Measurements from ENCODE around the gene GLE1. TPM values are rescaled to one million over a fixed set of nuclear protein-coding genes. Genes with fewer than 3 reads are reported as not detected.

The GLE1 gene
- total RNA-seq, 1 experiment from 2014 or later: 52.3 TPM

- Histone ChIP-seq H3K4me3 (ENCODE audit: low read depth, low read length, poor library complexity, severe bottlenecking) (no peak overlapping the region), H3K36me3 (ENCODE audit: insufficient read depth, low read length, poor library complexity, severe bottlenecking) (peaks cover 76% of the 10 kb centered on the region), H3K4me1 (ENCODE audit: insufficient read depth, low read length, poor library complexity, severe bottlenecking) (peaks cover 3% of the 10 kb centered on the region), H3K27me3 (replicated peaks; ENCODE audit: insufficient read depth, low read depth, low read length, poor library complexity) (no peaks in the 10 kb centered on the region), H3K9me3 (ENCODE audit: low read depth, low read length, poor library complexity, severe bottlenecking) (no peaks in the 10 kb centered on the region), H3K27ac (ENCODE audit: low read depth, low read length, poor library complexity, severe bottlenecking) (peak overlapping the region; percentile 47)
- ChIA-PET CTCF (no interaction called here), POLR2A (ENCODE audit: low non-redundant PET) (no interaction called here)
- BruUV-seq (replicated peaks): no TSS peak
- peak; percentile 76 for DNase-seq (ENCODE audit: low spot score)
- intact Hi-C loops (cut with micrococcal nuclease; ENCODE audit: unreplicated experiment): loop anchor here (5.0 kb wide), 1 partner anchor 37 kb away; no protein-coding TSS in a partner anchor
- TF ChIP-seq EZH2 (IDR thresholded peaks at IDR 0.05; ENCODE audit: borderline replicate concordance, low read depth, low read length, poor library complexity, severe bottlenecking): no peak
- TF ChIP-seq CTCF (conservative IDR thresholded peaks at IDR 0.05; ENCODE audit: low read depth, low read length): no peak
These were observed 71.0 kb downstream of the GLE1 start for GRCh38 chr9:128575469-128575868.

- no peak for DNase-seq (ENCODE audit: low spot score)
- Histone ChIP-seq H3K27me3 (replicated peaks; ENCODE audit: insufficient read depth, low read depth, low read length, poor library complexity) (no peaks in the 10 kb centered on the region), H3K36me3 (ENCODE audit: insufficient read depth, low read length, poor library complexity, severe bottlenecking) (peaks cover 81% of the 10 kb centered on the region), H3K9me3 (ENCODE audit: low read depth, low read length, poor library complexity, severe bottlenecking) (no peaks in the 10 kb centered on the region), H3K27ac (ENCODE audit: low read depth, low read length, poor library complexity, severe bottlenecking) (peak overlapping the region; percentile 47), H3K4me1 (ENCODE audit: insufficient read depth, low read length, poor library complexity, severe bottlenecking) (peaks cover 3% of the 10 kb centered on the region), H3K4me3 (ENCODE audit: low read depth, low read length, poor library complexity, severe bottlenecking) (no peak overlapping the region)
- no TSS peak for BruUV-seq (replicated peaks)
- no peak for TF ChIP-seq CTCF (conservative IDR thresholded peaks at IDR 0.05; ENCODE audit: low read depth, low read length)
- no peak for TF ChIP-seq EZH2 (IDR thresholded peaks at IDR 0.05; ENCODE audit: borderline replicate concordance, low read depth, low read length, poor library complexity, severe bottlenecking)
- POLR2A ChIA-PET (ENCODE audit: low non-redundant PET): no interaction called here
- CTCF ChIA-PET: no interaction called here
- intact Hi-C loops (cut with micrococcal nuclease; ENCODE audit: unreplicated experiment): loop anchor here (5.0 kb wide), 1 partner anchor 36 kb away; no protein-coding TSS in a partner anchor
These were observed 71.4 kb downstream of the GLE1 start for GRCh38 chr9:128575916-128576315.

GRCh38 chr9:128577206-128577605, 72.7 kb downstream of the GLE1 start:
- BruUV-seq (replicated peaks): TSS peak; percentile 38
- ChIA-PET CTCF (no interaction called here), POLR2A (ENCODE audit: low non-redundant PET) (no interaction called here)

More at GRCh38 chr9:128577206-128577605, 72.7 kb downstream of the GLE1 start:
- peaks cover 3% of the 10 kb centered on the region for H3K4me1 ChIP-seq (ENCODE audit: insufficient read depth, low read length, poor library complexity, severe bottlenecking)
- H3K27me3 ChIP-seq (replicated peaks; ENCODE audit: insufficient read depth, low read depth, low read length, poor library complexity): no peaks in the 10 kb centered on the region
- peaks cover 89% of the 10 kb centered on the region for H3K36me3 ChIP-seq (ENCODE audit: insufficient read depth, low read length, poor library complexity, severe bottlenecking)
- H3K27ac ChIP-seq (ENCODE audit: low read depth, low read length, poor library complexity, severe bottlenecking): no peak overlapping the region
- no peaks in the 10 kb centered on the region for H3K9me3 ChIP-seq (ENCODE audit: low read depth, low read length, poor library complexity, severe bottlenecking)
- TF ChIP-seq CTCF (conservative IDR thresholded peaks at IDR 0.05; ENCODE audit: low read depth, low read length) (no peak), EZH2 (IDR thresholded peaks at IDR 0.05; ENCODE audit: borderline replicate concordance, low read depth, low read length, poor library complexity, severe bottlenecking) (no peak)
- intact Hi-C loops (cut with micrococcal nuclease; ENCODE audit: unreplicated experiment): loop anchor here (5.0 kb wide), 1 partner anchor 35 kb away; no protein-coding TSS in a partner anchor
- no peak for DNase-seq (ENCODE audit: low spot score)
- no peak overlapping the region for H3K4me3 ChIP-seq (ENCODE audit: low read depth, low read length, poor library complexity, severe bottlenecking)
